Measurements from ENCODE around the gene F5.

Gene F5

GRCh38 chr1:169620565-169620964 lies 34.3 kb upstream of the F5 start:
- H2BK5ac ChIP-seq (ENCODE audit: low read depth, low read length, poor library complexity, severe bottlenecking) = no peak overlapping the region
- H3K9ac ChIP-seq (ENCODE audit: low read length) = no peak overlapping the region
- H3K36me3 ChIP-seq (ENCODE audit: control insufficient read depth in 1 of 2, insufficient read depth in 2 of 2, low read depth in 1 of 2, low read length in 2 of 2) = no peaks in the 10 kb centered on the region
- 95% methylated on average over 8 of the region's 8 CpGs for WGBS
- H4K8ac ChIP-seq (ENCODE audit: low read length) = no peak overlapping the region
- no peak overlapping the region for H3K23ac ChIP-seq (ENCODE audit: low read length in 2 of 2)
- no peak overlapping the region for H3K4me2 ChIP-seq (ENCODE audit: low read length, poor library complexity, severe bottlenecking)
- H3K14ac ChIP-seq (ENCODE audit: low read length in 2 of 2) = peak overlapping the region in 1 of 2 experiments; percentile 55
- no peaks in the 10 kb centered on the region for H3K79me1 ChIP-seq (replicated peaks; ENCODE audit: low read length, poor library complexity, severe bottlenecking)
- H2BK120ac ChIP-seq (ENCODE audit: low read depth, low read length) = no peak overlapping the region
- H2AK5ac ChIP-seq (ENCODE audit: low read length, severe bottlenecking) = no peak overlapping the region
- H3K4me3 ChIP-seq (ENCODE audit: insufficient read depth in 1 of 2, low read depth in 1 of 2, low read length in 2 of 2) = no peak overlapping the region
- H2BK15ac ChIP-seq (ENCODE audit: low read depth, poor library complexity, severe bottlenecking) = no peak overlapping the region
- peaks cover 3% of the 10 kb centered on the region for H3K4me1 ChIP-seq (ENCODE audit: control insufficient read depth, insufficient read depth, low read depth, low read length)
- no peaks in the 10 kb centered on the region for H3K9me3 ChIP-seq (ENCODE audit: control insufficient read depth, low read length)
- no peak overlapping the region for H3K4ac ChIP-seq (ENCODE audit: low read depth in 1 of 2, low read length in 2 of 2)
- DNase-seq = no peak
- H4K91ac ChIP-seq (ENCODE audit: low read length) = peak overlapping the region; percentile 37
- no peak overlapping the region for H2AFZ ChIP-seq (ENCODE audit: low read depth, low read length)
- H2BK12ac ChIP-seq (ENCODE audit: low read length in 2 of 2) = no peak overlapping the region
- H3K27ac ChIP-seq (ENCODE audit: low read length, poor library complexity, severe bottlenecking) = no peak overlapping the region
- H3K18ac ChIP-seq (ENCODE audit: low read depth in 1 of 2, low read length in 2 of 2) = peak overlapping the region in 1 of 2 experiments; percentile 14
- peaks cover 0 to 43% of the 10 kb centered on the region in 2 experiments for H3K27me3 ChIP-seq (ENCODE audit: control insufficient read depth in 1 of 2, insufficient read depth in 1 of 2, low read length in 2 of 2)

- Histone ChIP-seq H2BK15ac (ENCODE audit: low read depth, poor library complexity, severe bottlenecking) (no peak overlapping the region), H3K9me3 (ENCODE audit: control insufficient read depth, low read length) (no peaks in the 10 kb centered on the region), H2AFZ (ENCODE audit: low read depth, low read length) (no peak overlapping the region), H3K79me1 (replicated peaks; ENCODE audit: low read length, poor library complexity, severe bottlenecking) (no peaks in the 10 kb centered on the region), H4K8ac (ENCODE audit: low read length) (no peak overlapping the region), H3K9ac (ENCODE audit: low read length) (no peak overlapping the region), H3K4me1 (ENCODE audit: control insufficient read depth, insufficient read depth, low read depth, low read length) (peaks cover 3% of the 10 kb centered on the region), H4K91ac (ENCODE audit: low read length) (no peak overlapping the region), H3K27ac (ENCODE audit: low read length, poor library complexity, severe bottlenecking) (no peak overlapping the region), H3K27me3 (ENCODE audit: control insufficient read depth in 1 of 2, insufficient read depth in 1 of 2, low read length in 2 of 2) (peaks cover 0 to 48% of the 10 kb centered on the region in 2 experiments), H2BK12ac (ENCODE audit: low read length in 2 of 2) (no peak overlapping the region), H3K36me3 (ENCODE audit: control insufficient read depth in 1 of 2, insufficient read depth in 2 of 2, low read depth in 1 of 2, low read length in 2 of 2) (no peaks in the 10 kb centered on the region), H3K4ac (ENCODE audit: low read depth in 1 of 2, low read length in 2 of 2) (no peak overlapping the region), H3K4me2 (ENCODE audit: low read length, poor library complexity, severe bottlenecking) (no peak overlapping the region), H3K18ac (ENCODE audit: low read depth in 1 of 2, low read length in 2 of 2) (no peak overlapping the region), H3K23ac (ENCODE audit: low read length in 2 of 2) (no peak overlapping the region), H3K14ac (ENCODE audit: low read length in 2 of 2) (no peak overlapping the region), H3K4me3 (ENCODE audit: insufficient read depth in 1 of 2, low read depth in 1 of 2, low read length in 2 of 2) (no peak overlapping the region), H2AK5ac (ENCODE audit: low read length, severe bottlenecking) (no peak overlapping the region), H2BK5ac (ENCODE audit: low read depth, low read length, poor library complexity, severe bottlenecking) (no peak overlapping the region), H2BK120ac (ENCODE audit: low read depth, low read length) (no peak overlapping the region)
- WGBS = 77% methylated on average over 2 of the region's 2 CpGs
- no peak for DNase-seq
These were observed 32.1 kb upstream of the F5 start for GRCh38 chr1:169618367-169618766.

DNA sequence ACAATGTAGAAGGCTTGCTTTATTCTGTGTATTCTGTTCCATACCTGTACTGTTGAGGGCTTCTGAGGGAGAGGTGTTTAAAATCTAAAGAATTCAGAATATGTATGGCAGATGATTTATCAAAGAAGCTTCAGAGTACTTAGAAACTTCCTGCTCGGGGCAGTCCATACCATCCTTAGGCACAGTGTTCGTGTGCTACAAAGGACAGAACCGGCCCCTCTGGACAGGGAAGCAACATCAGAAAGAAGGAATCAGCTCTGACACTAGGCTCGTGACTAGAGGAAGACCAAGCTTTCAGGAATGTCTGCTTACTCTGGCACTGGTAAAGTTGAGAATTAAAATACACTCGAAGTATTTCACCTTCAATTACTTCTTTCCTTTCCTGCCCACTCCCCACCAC lies 29.5 kb upstream of the F5 start:
- no peak overlapping the region for H3K4me3 ChIP-seq (ENCODE audit: insufficient read depth in 1 of 2, low read depth in 1 of 2, low read length in 2 of 2)
- H2BK5ac ChIP-seq (ENCODE audit: low read depth, low read length, poor library complexity, severe bottlenecking) = no peak overlapping the region

DNA sequence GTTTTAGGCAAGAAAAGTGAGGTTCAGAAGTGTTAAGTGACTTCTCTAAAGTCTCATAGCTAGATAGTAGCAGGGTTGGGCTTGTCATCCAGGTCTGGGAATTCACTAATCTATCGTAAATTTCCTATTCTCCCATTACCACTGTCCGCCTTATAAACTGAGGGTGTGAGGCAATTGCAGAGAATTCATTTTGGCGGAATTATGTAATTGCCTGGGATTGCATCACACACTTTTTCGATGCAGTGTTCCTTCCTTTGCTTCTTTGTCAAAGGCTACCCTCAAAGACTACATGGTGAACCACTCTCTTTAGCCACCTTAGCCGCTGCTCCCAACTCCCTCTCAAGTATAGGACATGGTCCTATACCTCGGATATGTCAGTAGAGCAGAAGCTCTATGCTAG lies 24.6 kb upstream of the F5 start:
- H3K27ac ChIP-seq (ENCODE audit: low read length, poor library complexity, severe bottlenecking) = no peak overlapping the region
- H3K9me3 ChIP-seq (ENCODE audit: control insufficient read depth, low read length) = no peaks in the 10 kb centered on the region
- H3K27me3 ChIP-seq (ENCODE audit: control insufficient read depth in 1 of 2, insufficient read depth in 1 of 2, low read length in 2 of 2) = peaks cover 0 to 70% of the 10 kb centered on the region in 2 experiments
- H3K4me3 ChIP-seq (ENCODE audit: insufficient read depth in 1 of 2, low read depth in 1 of 2, low read length in 2 of 2) = no peak overlapping the region
- H2AK5ac ChIP-seq (ENCODE audit: low read length, severe bottlenecking) = no peak overlapping the region
- no peaks in the 10 kb centered on the region for H3K36me3 ChIP-seq (ENCODE audit: control insufficient read depth in 1 of 2, insufficient read depth in 2 of 2, low read depth in 1 of 2, low read length in 2 of 2)
- H2BK12ac ChIP-seq (ENCODE audit: low read length in 2 of 2) = no peak overlapping the region
- H4K91ac ChIP-seq (ENCODE audit: low read length) = no peak overlapping the region
- no peak overlapping the region for H3K4me2 ChIP-seq (ENCODE audit: low read length, poor library complexity, severe bottlenecking)
- H3K4ac ChIP-seq (ENCODE audit: low read depth in 1 of 2, low read length in 2 of 2) = no peak overlapping the region
- no peak overlapping the region for H2BK120ac ChIP-seq (ENCODE audit: low read depth, low read length)
- no peak overlapping the region for H2BK15ac ChIP-seq (ENCODE audit: low read depth, poor library complexity, severe bottlenecking)
- no peak overlapping the region for H3K23ac ChIP-seq (ENCODE audit: low read length in 2 of 2)
- H2BK5ac ChIP-seq (ENCODE audit: low read depth, low read length, poor library complexity, severe bottlenecking) = no peak overlapping the region
- no peak overlapping the region for H3K18ac ChIP-seq (ENCODE audit: low read depth in 1 of 2, low read length in 2 of 2)
- no peaks in the 10 kb centered on the region for H3K4me1 ChIP-seq (ENCODE audit: control insufficient read depth, insufficient read depth, low read depth, low read length)
- no peak overlapping the region for H4K8ac ChIP-seq (ENCODE audit: low read length)
- H3K79me1 ChIP-seq (replicated peaks; ENCODE audit: low read length, poor library complexity, severe bottlenecking) = no peaks in the 10 kb centered on the region
- no peak overlapping the region for H3K14ac ChIP-seq (ENCODE audit: low read length in 2 of 2)
- H2AFZ ChIP-seq (ENCODE audit: low read depth, low read length) = no peak overlapping the region
- H3K9ac ChIP-seq (ENCODE audit: low read length) = no peak overlapping the region
- no peak for DNase-seq
- 92% methylated on average over 2 of the region's 6 CpGs for WGBS

More for the DNA sequence above, 29.5 kb upstream of the F5 start:
- H3K23ac ChIP-seq (ENCODE audit: low read length in 2 of 2) = no peak overlapping the region
- no peaks in the 10 kb centered on the region for H3K9me3 ChIP-seq (ENCODE audit: control insufficient read depth, low read length)
- no peak overlapping the region for H4K91ac ChIP-seq (ENCODE audit: low read length)
- H2AFZ ChIP-seq (ENCODE audit: low read depth, low read length) = no peak overlapping the region
- no peak overlapping the region for H4K8ac ChIP-seq (ENCODE audit: low read length)
- no peak overlapping the region for H3K9ac ChIP-seq (ENCODE audit: low read length)
- H2BK12ac ChIP-seq (ENCODE audit: low read length in 2 of 2) = no peak overlapping the region
- 78% methylated on average over 3 of the region's 5 CpGs for WGBS
- no peaks in the 10 kb centered on the region for H3K4me1 ChIP-seq (ENCODE audit: control insufficient read depth, insufficient read depth, low read depth, low read length)
- H2AK5ac ChIP-seq (ENCODE audit: low read length, severe bottlenecking) = no peak overlapping the region
- H3K27me3 ChIP-seq (ENCODE audit: control insufficient read depth in 1 of 2, insufficient read depth in 1 of 2, low read length in 2 of 2) = peaks cover 0 to 59% of the 10 kb centered on the region in 2 experiments
- no peak overlapping the region for H3K14ac ChIP-seq (ENCODE audit: low read length in 2 of 2)
- no peaks in the 10 kb centered on the region for H3K36me3 ChIP-seq (ENCODE audit: control insufficient read depth in 1 of 2, insufficient read depth in 2 of 2, low read depth in 1 of 2, low read length in 2 of 2)
- H3K4me2 ChIP-seq (ENCODE audit: low read length, poor library complexity, severe bottlenecking) = no peak overlapping the region
- H3K18ac ChIP-seq (ENCODE audit: low read depth in 1 of 2, low read length in 2 of 2) = no peak overlapping the region
- no peak for DNase-seq
- no peak overlapping the region for H3K27ac ChIP-seq (ENCODE audit: low read length, poor library complexity, severe bottlenecking)
- no peak overlapping the region for H2BK120ac ChIP-seq (ENCODE audit: low read depth, low read length)
- H3K79me1 ChIP-seq (replicated peaks; ENCODE audit: low read length, poor library complexity, severe bottlenecking) = no peaks in the 10 kb centered on the region
- no peak overlapping the region for H2BK15ac ChIP-seq (ENCODE audit: low read depth, poor library complexity, severe bottlenecking)
- no peak overlapping the region for H3K4ac ChIP-seq (ENCODE audit: low read depth in 1 of 2, low read length in 2 of 2)
